GM19025 (cell line): ENCODE measurements around the gene DAB2.
A peak's percentile ranks its signal among the peaks of the same experiment; 100 is the strongest.

ENCODE experiments used
- ATAC-seq: cut with Tn5 transposase; IDR thresholded peaks from one replicate; pipeline ENCODE4 v1.9.1; 2021; ENCODE audit warnings: mild to moderate bottlenecking, low read depth, moderate library complexity; ENCODE audit not compliant: unreplicated experiment

The DAB2 gene

DNA sequence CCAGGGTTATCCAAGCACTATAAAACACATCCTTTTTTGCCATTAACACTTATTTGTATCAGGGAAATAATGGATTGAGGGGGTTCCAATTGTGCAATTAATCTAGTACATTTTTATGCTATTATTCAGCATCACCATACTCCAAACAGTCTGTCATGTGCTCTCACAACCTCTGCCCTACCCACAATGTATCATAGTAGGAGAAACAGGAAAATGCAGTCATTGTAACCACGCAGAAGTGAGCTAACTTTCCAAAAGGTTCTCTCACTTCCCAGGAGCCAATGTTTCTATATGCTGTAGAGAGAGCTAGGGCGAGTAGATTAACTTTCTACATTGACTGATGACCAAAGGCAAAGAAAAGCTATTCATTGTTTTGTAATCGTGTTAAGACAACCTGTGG lies 29.8 kb downstream of the DAB2 start:
- no peak for ATAC-seq

GRCh38 chr5:39390945-39391344 lies 33.8 kb downstream of the DAB2 start:
- no peak for ATAC-seq

DNA sequence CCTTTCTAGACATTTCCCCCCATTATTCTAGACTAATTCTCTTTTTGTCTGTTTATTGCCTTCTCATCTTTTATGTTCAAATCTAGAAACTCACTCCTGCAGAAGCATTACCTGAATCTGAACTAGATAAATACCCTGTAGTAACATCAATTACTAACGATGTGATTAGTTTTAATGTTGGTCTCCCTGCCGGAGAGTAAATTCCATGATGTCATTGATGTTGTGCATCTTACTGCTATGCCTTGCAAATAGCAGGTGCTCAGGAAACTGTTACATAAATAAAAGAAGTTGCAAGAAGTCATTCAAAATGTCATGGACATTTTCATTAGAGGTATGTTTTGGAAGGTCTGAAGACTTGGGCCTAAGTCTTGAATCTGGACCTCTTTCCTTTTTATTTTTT lies 37.5 kb downstream of the DAB2 start:
- ATAC-seq: no peak

DNA sequence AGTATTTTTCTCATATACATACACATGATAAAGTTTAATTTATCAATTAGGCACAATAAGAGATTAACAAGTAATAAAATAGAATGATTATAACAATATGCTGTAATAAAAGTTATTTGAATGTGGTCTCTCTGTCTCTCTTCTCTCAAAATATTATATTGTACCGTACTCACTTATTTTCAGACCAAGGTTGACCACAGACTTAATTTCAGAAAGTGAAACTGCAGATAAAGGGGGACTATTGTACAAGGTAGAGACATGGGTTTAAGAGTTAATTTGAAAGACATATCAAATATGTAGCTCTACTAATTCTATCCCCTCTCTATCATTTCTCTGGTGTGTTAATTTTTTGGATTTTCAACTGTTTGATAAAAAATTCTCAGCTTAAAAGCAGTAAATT lies 40.5 kb downstream of the DAB2 start:
- no peak for ATAC-seq

DNA sequence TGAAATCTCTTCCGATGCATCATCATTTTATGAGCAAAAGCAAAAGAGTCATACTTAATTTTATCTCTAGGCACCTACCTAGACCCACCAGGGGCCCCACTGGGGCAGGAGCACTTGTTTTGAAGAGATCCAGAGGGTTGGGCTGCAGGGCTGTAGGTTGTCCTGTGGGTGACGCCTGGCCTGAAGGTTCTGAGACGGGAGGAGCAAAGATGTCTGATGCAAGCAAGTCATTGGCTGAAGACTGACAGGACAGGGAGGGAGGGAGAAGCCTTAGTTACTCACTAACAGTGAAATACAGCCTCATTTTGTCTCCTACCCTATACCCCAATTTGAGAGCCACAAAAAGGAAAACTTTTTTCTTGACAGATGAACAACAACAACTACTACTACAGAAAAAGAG lies 43.4 kb downstream of the DAB2 start:
- ATAC-seq: no peak

DNA sequence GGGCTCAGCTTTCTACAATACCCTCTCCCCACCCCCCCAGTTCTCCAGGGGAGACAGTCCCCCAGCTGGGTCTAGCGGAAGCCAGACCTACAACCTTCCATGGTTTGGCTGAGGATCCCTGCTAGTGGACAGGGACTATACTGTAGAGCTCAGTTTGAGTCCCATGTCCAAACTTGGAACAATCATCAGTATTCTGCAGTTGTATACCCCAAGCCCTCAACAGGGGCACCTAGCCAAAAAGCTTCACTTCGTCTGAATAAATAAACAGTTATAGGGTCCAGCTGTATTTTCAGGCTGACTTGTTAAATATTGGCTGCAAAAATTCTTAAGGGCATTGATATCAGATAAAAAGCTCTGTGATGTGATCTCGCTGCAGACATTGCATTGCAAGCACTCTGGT lies 45.1 kb downstream of the DAB2 start:
- no peak for ATAC-seq

DNA sequence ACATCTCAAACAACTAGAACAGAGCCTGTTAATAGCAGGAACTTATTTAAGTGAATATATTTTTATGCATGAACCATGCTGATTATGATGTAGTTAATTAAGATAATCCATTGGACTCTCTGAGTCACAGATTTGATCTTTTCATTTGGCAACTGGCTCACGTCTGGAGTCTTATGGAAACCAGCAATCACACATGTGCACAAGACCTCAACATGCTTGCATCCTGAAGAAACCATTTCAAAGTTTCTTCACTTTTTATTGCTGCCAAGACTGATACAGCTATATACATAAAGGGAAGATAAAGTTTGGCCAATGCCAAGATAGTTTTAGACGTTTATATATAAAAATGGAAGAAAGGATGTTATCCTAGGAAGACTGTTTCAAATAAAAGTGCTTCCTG lies 47.2 kb downstream of the DAB2 start:
- ATAC-seq: no peak

DNA sequence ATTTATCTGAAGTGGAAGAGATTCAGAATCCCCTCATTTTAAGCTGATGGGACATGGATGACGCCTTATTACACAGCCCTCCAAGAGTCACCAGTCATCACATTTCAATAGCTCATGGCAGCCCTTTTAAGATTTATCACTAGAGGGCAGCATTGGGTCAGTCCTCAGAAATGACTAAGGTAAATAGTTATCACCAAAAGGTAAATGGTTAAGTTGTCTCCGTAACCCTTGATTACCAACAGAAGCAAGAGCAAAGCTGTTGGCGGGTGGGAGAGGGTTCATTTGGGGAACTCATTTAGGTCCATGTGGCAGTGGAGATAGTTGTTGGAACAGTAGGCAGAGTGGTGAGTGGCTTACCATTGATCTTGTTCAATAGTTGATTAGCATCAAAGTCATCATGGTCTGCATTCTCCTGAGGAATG lies 48.5 kb downstream of the DAB2 start:
- peak; percentile 77 for ATAC-seq

DNA sequence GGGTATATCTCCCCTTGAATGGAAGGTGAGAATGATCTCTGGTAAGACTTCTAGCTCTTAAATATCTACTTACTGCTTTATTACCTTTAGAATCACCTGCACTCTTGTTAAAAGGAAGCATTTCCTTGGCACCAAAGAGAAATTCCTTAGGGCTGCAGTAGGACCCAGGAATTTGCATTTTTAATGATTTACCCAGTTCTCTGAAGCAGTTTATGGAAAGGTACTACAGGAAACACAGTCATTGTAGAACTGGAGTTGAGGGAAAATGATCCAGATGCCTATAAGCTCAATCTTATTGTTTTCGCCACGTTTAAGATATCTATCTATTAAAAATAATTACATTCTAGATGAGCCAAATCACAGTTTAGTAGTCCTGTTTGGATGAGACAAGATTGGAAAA lies 51.0 kb downstream of the DAB2 start:
- ATAC-seq: no peak

DNA sequence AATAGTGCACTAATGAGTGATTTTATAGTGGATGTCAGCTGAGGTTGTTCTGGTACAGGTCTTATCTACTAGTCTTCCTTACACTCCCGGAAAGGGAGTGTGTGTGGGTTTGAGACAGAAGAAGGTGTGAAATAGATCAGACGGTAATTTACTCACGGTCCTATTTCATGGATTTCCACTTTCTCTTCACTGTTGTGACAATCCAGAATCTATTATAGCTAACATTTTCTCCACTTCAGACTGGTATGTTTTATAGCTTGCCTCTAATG lies 53.5 kb downstream of the DAB2 start:
- ATAC-seq: no peak

DNA sequence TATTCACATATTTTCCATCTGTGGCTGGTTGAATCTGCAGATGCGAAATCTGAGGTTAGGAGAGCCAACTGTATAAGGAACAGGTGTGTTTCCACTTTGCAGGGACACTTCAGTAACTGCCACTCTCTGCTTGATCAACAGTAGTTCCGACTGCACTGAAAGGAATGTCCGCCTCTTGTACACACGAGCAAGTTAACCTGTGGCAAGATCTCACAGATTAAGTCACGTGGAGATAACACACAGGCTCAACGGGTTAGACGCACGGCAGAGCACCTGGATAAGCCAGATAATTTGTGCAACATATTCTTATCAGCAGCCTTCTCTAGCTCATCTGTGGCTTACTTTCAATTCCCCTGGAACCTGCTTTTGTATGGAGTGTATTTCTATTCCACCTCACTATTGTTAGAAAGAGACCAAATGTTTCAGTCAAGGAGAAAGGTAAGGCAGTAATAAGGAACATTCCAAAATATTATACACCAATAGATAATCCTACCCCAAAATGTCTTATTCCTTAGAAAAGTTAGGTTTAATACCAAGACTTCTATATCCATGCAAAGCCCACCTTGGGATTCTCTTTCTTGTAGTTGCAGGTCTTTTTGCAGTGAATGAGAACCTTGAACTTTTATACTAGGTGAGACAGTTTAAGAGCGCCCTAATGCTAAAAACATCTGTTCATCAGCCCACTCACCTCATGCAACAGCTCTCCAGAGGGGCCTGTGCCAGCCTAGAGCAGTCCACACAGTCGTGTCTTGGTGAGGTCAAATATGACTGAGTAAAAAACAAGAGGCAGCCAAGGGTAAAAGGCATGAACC lies 54.0 kb downstream of the DAB2 start:
- ATAC-seq: no peak

DNA sequence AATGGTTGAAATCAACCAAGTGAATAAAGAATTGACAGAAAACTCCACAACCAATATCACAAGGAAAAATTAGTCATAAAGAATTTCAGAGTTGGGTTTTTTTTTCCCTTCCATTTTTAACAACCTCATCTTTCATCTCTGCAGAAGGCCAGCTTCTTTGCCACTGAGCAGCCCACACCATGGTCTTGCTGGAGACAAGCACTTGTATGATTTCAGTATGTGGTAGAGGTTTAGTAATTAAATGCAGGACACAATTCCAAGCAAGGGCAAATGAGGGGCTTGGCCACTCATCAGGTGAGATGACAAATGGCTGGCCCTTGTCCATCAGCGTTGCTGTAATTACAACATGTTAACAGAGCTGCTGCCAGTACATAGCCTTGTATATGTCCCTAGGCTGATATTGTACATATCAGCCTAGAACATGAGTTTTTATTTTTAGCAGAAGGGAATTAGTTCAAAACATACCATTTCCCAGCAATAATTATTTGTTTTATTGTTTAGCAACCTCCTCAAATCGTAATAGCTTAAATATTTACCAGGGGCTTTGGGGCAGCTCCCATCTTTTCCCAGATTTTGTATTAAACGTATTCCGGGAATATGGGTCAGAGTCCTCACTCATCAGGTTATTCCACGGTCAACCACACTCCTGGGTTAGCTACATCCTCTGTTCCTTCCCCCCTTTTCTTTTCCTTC lies 55.5 kb downstream of the DAB2 start:
- ATAC-seq: no peak

- no peak for ATAC-seq
Measured at GRCh38 chr5:39368116-39368515, 56.7 kb downstream of the DAB2 start.

GRCh38 chr5:39367711-39368110 lies 57.1 kb downstream of the DAB2 start:
- no peak for ATAC-seq

- no peak for ATAC-seq
Measured at GRCh38 chr5:39364367-39364766, 60.4 kb downstream of the DAB2 start, which contains the start of gene C9. Gene C9, minus strand, starts transcription at chr5:39364495. Its CDS starts 31 bp downstream, at chr5:39364464.

DNA sequence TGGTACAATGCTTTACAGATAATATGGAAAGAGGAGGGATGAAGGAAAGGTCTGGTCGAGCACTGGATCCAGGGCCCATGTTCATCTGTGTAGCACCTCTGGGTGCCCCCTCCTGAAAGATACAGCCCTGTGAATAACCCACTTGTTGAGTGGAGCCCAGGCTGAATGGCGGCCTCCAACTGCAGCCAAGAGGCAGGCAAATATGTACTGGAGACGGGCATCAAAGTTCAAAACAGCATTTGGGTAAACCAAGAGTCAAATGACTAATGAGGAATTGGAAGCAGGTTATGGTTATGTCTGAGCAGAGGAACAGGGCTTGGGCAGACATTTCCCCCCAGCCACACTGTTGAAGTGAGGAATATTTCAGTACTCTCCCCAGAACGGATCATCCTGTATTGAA lies 61.6 kb downstream of the DAB2 start:
- no peak for ATAC-seq

- no peak for ATAC-seq
Measured at GRCh38 chr5:39362646-39363045, 62.1 kb downstream of the DAB2 start.

GRCh38 chr5:39361306-39361705 lies 63.5 kb downstream of the DAB2 start:
- ATAC-seq: no peak

DNA sequence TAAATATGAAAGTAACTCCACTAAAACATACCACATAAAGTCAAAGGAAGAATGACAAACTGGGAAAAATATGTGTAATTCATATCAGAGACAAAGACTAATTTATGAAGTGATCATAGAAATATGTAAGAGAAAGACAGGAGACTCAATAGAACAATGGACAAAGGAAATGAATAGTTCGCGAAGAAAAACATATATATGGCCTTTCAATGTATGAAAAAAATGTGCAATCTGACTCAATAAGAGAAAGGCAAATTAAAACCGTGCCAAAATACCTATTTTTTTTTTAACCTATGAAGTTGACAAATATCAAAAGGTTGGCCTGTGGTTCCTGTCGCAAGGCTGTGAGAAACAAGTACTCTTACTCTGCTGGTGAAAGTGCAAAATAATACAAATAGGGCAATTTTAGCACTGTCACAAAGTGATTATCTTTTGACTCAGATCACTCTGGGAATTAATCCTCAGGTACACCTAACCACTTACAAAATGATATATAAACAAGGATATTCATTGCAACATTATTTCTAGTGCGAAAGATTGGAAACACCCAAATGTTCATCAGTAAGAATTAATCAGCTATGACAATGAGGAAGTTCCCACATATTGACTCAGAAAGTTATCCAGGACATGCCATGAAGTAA lies 64.2 kb downstream of the DAB2 start:
- no peak for ATAC-seq

DNA sequence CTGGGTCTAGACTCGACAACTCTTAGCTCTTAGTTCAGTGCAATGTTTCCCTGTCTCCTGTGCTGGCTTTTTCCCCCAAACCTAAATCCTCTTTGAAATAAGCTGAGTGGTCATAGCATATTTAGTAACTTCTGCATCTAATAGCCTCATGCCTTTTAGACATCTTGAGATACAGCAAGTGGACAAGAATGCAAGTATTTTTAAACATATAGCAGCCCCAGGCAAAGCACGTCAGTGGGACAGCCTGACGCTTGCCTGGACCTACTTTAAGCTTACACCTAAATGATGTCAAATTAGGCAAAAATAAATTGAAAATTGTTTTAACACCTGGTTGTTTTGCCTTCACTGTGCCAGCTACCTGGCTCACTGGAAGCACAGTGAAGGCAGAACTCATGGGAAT lies 68.5 kb downstream of the DAB2 start:
- ATAC-seq: no peak

- ATAC-seq: no peak
Measured at GRCh38 chr5:39355324-39355723, 69.5 kb downstream of the DAB2 start.
